ENCODE data around the gene CRB3.
A peak's percentile ranks its signal among the peaks of the same experiment; 100 is the strongest.
"Not testable (repeated sequence)": the region's sequence is repeated elsewhere in the genome, so short reads cannot be mapped to it uniquely, and the experiment has no call there.

Gene CRB3

GRCh38 chr19:6464070-6464873, at the start of gene CRB3:
Gene CRB3 (plus strand): TSS chr19:6464271. CDS start chr19:6464702, 431 bp downstream.
- DNase-seq: peak; percentile 55

- DNase-seq: no peak
These were observed 49.1 kb upstream of the CRB3 start for GRCh38 chr19:6414793-6415590.

GRCh38 chr19:6415591-6416190, 48.4 kb upstream of the CRB3 start:
- no peak for DNase-seq

- DNase-seq: no peak
These were observed 47.2 kb upstream of the CRB3 start for GRCh38 chr19:6416658-6417405.

GRCh38 chr19:6417713-6418561, 46.1 kb upstream of the CRB3 start:
- DNase-seq: no peak

GRCh38 chr19:6418562-6418932, 45.5 kb upstream of the CRB3 start:
- DNase-seq: no peak

GRCh38 chr19:6421075-6422014, 42.7 kb upstream of the CRB3 start:
- no peak for DNase-seq

GRCh38 chr19:6423499-6424194, 40.4 kb upstream of the CRB3 start:
- peak; percentile 39 for DNase-seq

- peak; percentile 59 for DNase-seq
These were observed 39.7 kb upstream of the CRB3 start, which contains the start of gene KHSRP for GRCh38 chr19:6424195-6424938. Gene KHSRP (minus strand): TSS chr19:6424811. CDS start chr19:6424701, 110 bp downstream.

- peak; percentile 98 for DNase-seq
These were observed 38.9 kb upstream of the CRB3 start for GRCh38 chr19:6424939-6425731.

- no peak for DNase-seq
These were observed 38.1 kb upstream of the CRB3 start for GRCh38 chr19:6425732-6426620.

- DNase-seq: no peak
These were observed 36.9 kb upstream of the CRB3 start for GRCh38 chr19:6427131-6427530.

- not testable (repeated sequence) for DNase-seq
These were observed 35.2 kb upstream of the CRB3 start for GRCh38 chr19:6428692-6429418.

GRCh38 chr19:6429419-6430221, 34.5 kb upstream of the CRB3 start:
- no peak for DNase-seq

GRCh38 chr19:6431891-6432290, 32.2 kb upstream of the CRB3 start:
- DNase-seq: no peak

GRCh38 chr19:6433165-6433564, 30.9 kb upstream of the CRB3 start:
- no peak for DNase-seq
